GM23338 (cell line): ENCODE measurements around the gene DCAF16. TPM values are rescaled to one million over a fixed set of nuclear protein-coding genes. Genes with fewer than 3 reads are reported as not detected.

Experiments
- ATAC-seq: fragments of 200-7000 bp; cut with Tn5 transposase; 3 replicates; pipeline ENCODE4 v1.9.1; 2020
- DNase-seq: peaks from one replicate; pipeline ENCODE4 v3.0.0-alpha.2; 2015; ENCODE audit warnings: low spot score
- H2AFZ ChIP-seq: fragments of 200-600 bp; sonication (generic); 2 replicates; pipeline ENCODE4 v1.8.0; 2016; ENCODE audit warnings: antibody characterized with exemption, mild to moderate bottlenecking, moderate library complexity
- H3F3A ChIP-seq: fragments of 200-600 bp; sonication (generic); replicated peaks from 2 replicates; pipeline ENCODE4 v1.8.0; 2017; ENCODE audit warnings: antibody characterized with exemption, mixed run types, low read depth
- H3K27ac ChIP-seq: fragments of 200-600 bp; sonication (generic); 2 replicates; pipeline ENCODE4 v1.6.1; 2016; ENCODE audit warnings: low read depth
- H3K27me3 ChIP-seq: fragments of 200-600 bp; sonication (generic); 2 replicates; pipeline ENCODE4 v1.8.0; 2016; ENCODE audit warnings: mild to moderate bottlenecking, mixed run types, moderate library complexity; ENCODE audit not compliant: insufficient read depth
- H3K36me3 ChIP-seq: fragments of 200-600 bp; sonication (generic); 2 replicates; pipeline ENCODE4 v1.8.0; 2016; ENCODE audit warnings: mild to moderate bottlenecking; ENCODE audit not compliant: insufficient read depth
- H3K4me1 ChIP-seq: fragments of 200-600 bp; sonication (generic); 2 replicates; pipeline ENCODE4 v1.8.0; 2016; ENCODE audit warnings: mild to moderate bottlenecking, moderate library complexity; ENCODE audit not compliant: insufficient read depth
- H3K4me2 ChIP-seq: fragments of 200-600 bp; sonication (generic); 2 replicates; pipeline ENCODE4 v1.7.1; 2017; ENCODE audit warnings: mixed run types
- H3K4me3 ChIP-seq: fragments of 200-600 bp; sonication (generic); 2 replicates; pipeline ENCODE4 v1.6.1; 2016; ENCODE audit warnings: mixed run types
- H3K79me2 ChIP-seq: fragments of 200-600 bp; sonication (generic); replicated peaks from 2 replicates; pipeline ENCODE4 v1.8.0; 2017; ENCODE audit warnings: mild to moderate bottlenecking; ENCODE audit not compliant: insufficient read depth
- H3K9me2 ChIP-seq: fragments of 200-600 bp; sonication (generic); 2 replicates; pipeline ENCODE4 v1.8.0; 2017; ENCODE audit not compliant: insufficient read depth
- H4K20me1 ChIP-seq: fragments of 200-600 bp; sonication (generic); replicated peaks from 2 replicates; pipeline ENCODE4 v1.8.0; 2017; ENCODE audit warnings: mild to moderate bottlenecking; ENCODE audit not compliant: insufficient read depth
- H3K27ac Mint-ChIP-seq: 2 replicates; pipeline ENCODE4 v1.8.0; 2020; ENCODE audit warnings: inconsistent platforms, mild to moderate bottlenecking, moderate library complexity, mixed read lengths
- H3K27me3 Mint-ChIP-seq: 3 replicates; pipeline ENCODE4 v1.8.0; 2022; ENCODE audit warnings: low read depth, mild to moderate bottlenecking, moderate library complexity, mixed read lengths, inconsistent platforms; ENCODE audit not compliant: insufficient read depth, poor library complexity
- H3K36me3 Mint-ChIP-seq: 3 replicates; pipeline ENCODE4 v1.8.0; 2021; ENCODE audit warnings: low read depth, mild to moderate bottlenecking, inconsistent platforms, moderate library complexity, mixed read lengths
- H3K4me1 Mint-ChIP-seq: 3 replicates; pipeline ENCODE4 v1.8.0; 2020; ENCODE audit warnings: mild to moderate bottlenecking, inconsistent platforms, mixed read lengths
- H3K4me3 Mint-ChIP-seq: 3 replicates; pipeline ENCODE4 v1.8.0; 2021; ENCODE audit warnings: moderate library complexity, mild to moderate bottlenecking, inconsistent platforms, mixed read lengths
- H3K9me3 Mint-ChIP-seq: 3 replicates; pipeline ENCODE4 v1.8.0; 2020; ENCODE audit warnings: moderate library complexity, mild to moderate bottlenecking, inconsistent platforms, mixed read lengths
- EZH2 ChIP-seq: fragments of 200-600 bp; sonication (generic); IDR thresholded peaks from one replicate; pipeline ENCODE4 v1.8.0; 2017; ENCODE audit warnings: antibody characterized with exemption, mild to moderate bottlenecking, low read depth; ENCODE audit not compliant: unreplicated experiment
- EZH2phosphoT487 ChIP-seq: fragments of 200-600 bp; sonication (generic); IDR thresholded peaks from one replicate; pipeline ENCODE4 v1.8.1; 2018; ENCODE audit warnings: antibody characterized with exemption; ENCODE audit not compliant: unreplicated experiment
- REST ChIP-seq: IDR thresholded peaks from one replicate; pipeline ENCODE4 v1.6.1; 2018; ENCODE audit warnings: antibody characterized with exemption; ENCODE audit not compliant: unreplicated experiment
- STAT1 ChIP-seq: IDR thresholded peaks from one replicate; pipeline ENCODE4 v1.6.1; 2016; ENCODE audit warnings: antibody characterized with exemption; ENCODE audit not compliant: unreplicated experiment
- ZNF114 ChIP-seq: fragments of 250-450 bp; sonication (Bioruptor Pico); IDR thresholded peaks from 2 replicates; pipeline ENCODE4 v1.5.0; 2020; ENCODE audit warnings: mild to moderate bottlenecking, moderate library complexity
- ZNF462 ChIP-seq: fragments of 250-450 bp; sonication (Bioruptor Pico); IDR thresholded peaks from 2 replicates; pipeline ENCODE4 v1.5.0; 2020; ENCODE audit warnings: mild to moderate bottlenecking, moderate library complexity
- polyA plus RNA-seq: library from polyadenylated mRNA; unstranded; fragments of >200 nt; fragmentation: Nextera tagmentation; extraction: Ambion mirVana; gene quantifications from 2 replicates; pipeline ENCODE4 v1.2.1, GENCODE V29; 2016
- total RNA-seq: library from RNA; depleted of rRNA; stranded (reverse); fragments of >200 nt; shearing (Covaris generic); gene quantifications from 2 replicates; pipeline ENCODE4 v1.2.3, GENCODE V29; 2014

The DCAF16 gene
- total and polyA plus RNA-seq, 2 experiments from 2014 or later = 28.7 to 46.3 TPM

DNA sequence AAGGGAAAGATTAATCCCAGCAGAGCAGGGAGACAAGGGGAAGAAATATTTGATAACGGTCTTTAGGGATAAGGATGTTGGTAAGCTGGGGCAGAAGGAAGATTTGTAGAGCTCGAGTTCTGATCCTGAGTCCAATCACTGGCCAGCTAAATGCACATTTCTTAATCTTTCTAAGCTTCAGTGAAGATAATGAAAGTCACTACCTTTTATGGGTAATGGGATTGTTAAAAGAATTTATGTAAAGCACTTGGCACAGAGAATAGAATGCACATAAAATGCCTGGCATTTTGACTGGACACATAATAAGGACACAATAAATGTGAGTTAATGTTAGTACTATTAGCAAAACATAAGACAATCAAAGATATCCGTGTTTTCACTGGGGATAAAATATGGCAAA lies 43.5 kb upstream of the DCAF16 start (continued):
- TF ChIP-seq REST (no peak), ZNF462 (CRISPR knock-in tag) (no peak), EZH2phosphoT487 (no peak), STAT1 (no peak), ZNF114 (no peak)

GRCh38 chr4:17851959-17852358 lies 41.4 kb upstream of the DCAF16 start:
- Histone ChIP-seq H3F3A (no peaks in the 10 kb centered on the region), H4K20me1 (no peaks in the 10 kb centered on the region), H3K4me2 (no peak overlapping the region), H3K27me3 (no peaks in the 10 kb centered on the region), H3K4me1 (peaks cover 4% of the 10 kb centered on the region; the same call in 1 of the 2 replicates), H3K36me3 (no peaks in the 10 kb centered on the region), H3K9me2 (no peaks in the 10 kb centered on the region), H3K79me2 (no peaks in the 10 kb centered on the region), H2AFZ (no peak overlapping the region), H3K4me3 (no peak overlapping the region), H3K27ac (no peak overlapping the region)
- H3K4me1 Mint-ChIP-seq = peaks cover 4% of the 10 kb centered on the region; the same call in 2 of the 3 replicates
- peaks cover 3% of the 10 kb centered on the region for H3K27me3 Mint-ChIP-seq
- H3K4me3 Mint-ChIP-seq = no peak overlapping the region
- ATAC-seq = no peak
- H3K36me3 Mint-ChIP-seq = peaks cover 23% of the 10 kb centered on the region
- no peak for DNase-seq
- no peak overlapping the region for H3K27ac Mint-ChIP-seq
- peaks cover 23% of the 10 kb centered on the region for H3K9me3 Mint-ChIP-seq
- no peak for TF ChIP-seq EZH2
- TF ChIP-seq ZNF114 = no peak
- TF ChIP-seq ZNF462 (CRISPR knock-in tag) = no peak
